Heart left ventricle (tissue), 16 donors: ENCODE measurements around the gene NT5DC4. TPM values are rescaled to one million over a fixed set of nuclear protein-coding genes. Genes with fewer than 3 reads are reported as not detected.

Experiments
- ATAC-seq, 4 donors: fragments of 200-7000 bp; cut with Tn5 transposase; one replicate each; pipeline ENCODE4 v1.9.1; 2020 to 2022; ENCODE audit warnings: moderate library complexity in 4 of 4, mild to moderate bottlenecking in 3 of 4, moderate number of reproducible peaks in 1 of 4
- DNase-seq, 5 donors: peaks; one replicate each; pipeline ENCODE4 v3.0.0-alpha.2; 2020
- H3K27ac ChIP-seq, 12 donors: fragments of 200-600 bp; sonication (generic) in 4 of 12; one replicate each; pipeline versions ENCODE4 v1.5.0 to v1.8.0; 2016 to 2022; ENCODE audit warnings: mild to moderate bottlenecking in 2 of 12
- H3K27me3 ChIP-seq, 9 donors: fragments of 200-600 bp; sonication (generic) in 2 of 9; one replicate each; pipeline versions ENCODE4 v1.5.1 to v1.8.0; 2016 to 2022; ENCODE audit warnings: mild to moderate bottlenecking in 3 of 9
- H3K36me3 ChIP-seq, 9 donors: fragments of 200-600 bp; sonication (generic) in 2 of 9; one replicate each; pipeline versions ENCODE4 v1.5.0 to v1.8.0; 2018 to 2022; ENCODE audit warnings: mild to moderate bottlenecking in 2 of 9
- H3K4me1 ChIP-seq, 12 donors: fragments of 200-600 bp; sonication (generic) in 4 of 12; one replicate each; pipeline versions ENCODE4 v1.5.0 to v1.8.0; 2016 to 2022; ENCODE audit warnings: mild to moderate bottlenecking in 3 of 12
- H3K4me3 ChIP-seq, 12 donors: fragments of 200-600 bp; sonication (generic) in 4 of 12; one replicate each; pipeline versions ENCODE4 v1.5.0 to v1.8.0; 2017 to 2022; ENCODE audit warnings: mild to moderate bottlenecking in 9 of 12, moderate library complexity in 4 of 12
- H3K9me3 ChIP-seq, 12 donors: fragments of 200-600 bp; sonication (generic) in 4 of 12; one replicate each; pipeline versions ENCODE4 v1.5.0 to v1.8.0; 2016 to 2022; ENCODE audit warnings: mild to moderate bottlenecking in 1 of 12
- POLR2A ChIP-seq, 2 donors: fragments of 450-650 bp; IDR thresholded peaks; one replicate each; pipeline ENCODE4 v1.6.1; 2017; ENCODE audit warnings: antibody characterized with exemption in 2 of 2, mild to moderate bottlenecking in 2 of 2, moderate library complexity in 2 of 2
- WGBS, 4 donors: extraction: QIAGEN DNeasy Blood & Tissue Kit in 2 of 4; methylation state at CpG; one replicate each; pipeline versions ENCODE4 v1.1.5 to v1.1.7; 2013 to 2018; 5-methylcytosine and 5-hydroxymethylcytosine counted together
- intact Hi-C, 10 donors: fragments of 100-400 bp; cut with DNase I; formaldehyde crosslinking; loops; one replicate each; pipeline versions ENCODE4 v1.11.1 to v1.14.2; 2022
- polyA plus RNA-seq, 2 donors: library from polyadenylated mRNA; stranded (reverse); fragments of 200-250 nt; gene quantifications; one replicate each; pipeline ENCODE4 v1.2.3, GENCODE V29; 2013
- total RNA-seq, 9 donors: library from RNA; depleted of rRNA in 2 of 9; stranded (reverse); fragments of >200 nt in 2 of 9; fragmentation: NEBNext Ultra II Directional in 3 of 9; extraction: Animal tissue kit (Norgen Biotek cat#: 25700) in 3 of 9; gene quantifications; one replicate each; pipeline versions ENCODE4 v1.1.0 to v1.2.4, GENCODE V29; 2016 to 2023
- TF ChIP-seq, protein P1 (sequence below), 12 donors: fragments of 200-600 bp; sonication (generic) in 4 of 12; IDR thresholded peaks; one replicate each; pipeline versions ENCODE4 v1.5.0 to v1.8.0; 2018 to 2022; ENCODE audit warnings: antibody characterized with exemption in 12 of 12, mild to moderate bottlenecking in 5 of 12
- donor health status: ischemic (EF 13 %, LVEDD 7.1; RV severe dilation, severe dysfunction).
- donor health status: healthy with polysubstance abuse.
- donor health status: DM: no; HTN: yes; CAD: no.
- donor health status: DM: no; HTN: no; CAD: no.
- donor health status: ischemic (EF 25% LVEDD 6.9; RV normal size, moderate dysfunction).
- donor health status: ischemic (EF 25% LVEDD 5.7; RV mildly dilated, moderate dysfunction).
- donor health status: healthy.
- donor health status: DM: yes; HTN: yes; CAD: no.
- donor health status: ischemic (EF 35%, LVEDD 5.7; RV mildly dilated, moderate dysfunction).
- donor health status: nonischemic (EF 11% LVEDD 7.7; RV severe dilation, severe dysfunction).
- donor health status: DM: yes; HTN: yes; CAD: no.
- donor health status: PGD.
- donor health status: ischemic (EF 29% LVEDD 5.4; RV normal size, mild dysfunction).
- donor health status: nonischemic (EF 23%, LVEDD 6.1; RV moderate dilation, normal function).

Gene NT5DC4
- total and polyA plus RNA-seq, 11 donors = 0.16 TPM; not detected in 10

DNA sequence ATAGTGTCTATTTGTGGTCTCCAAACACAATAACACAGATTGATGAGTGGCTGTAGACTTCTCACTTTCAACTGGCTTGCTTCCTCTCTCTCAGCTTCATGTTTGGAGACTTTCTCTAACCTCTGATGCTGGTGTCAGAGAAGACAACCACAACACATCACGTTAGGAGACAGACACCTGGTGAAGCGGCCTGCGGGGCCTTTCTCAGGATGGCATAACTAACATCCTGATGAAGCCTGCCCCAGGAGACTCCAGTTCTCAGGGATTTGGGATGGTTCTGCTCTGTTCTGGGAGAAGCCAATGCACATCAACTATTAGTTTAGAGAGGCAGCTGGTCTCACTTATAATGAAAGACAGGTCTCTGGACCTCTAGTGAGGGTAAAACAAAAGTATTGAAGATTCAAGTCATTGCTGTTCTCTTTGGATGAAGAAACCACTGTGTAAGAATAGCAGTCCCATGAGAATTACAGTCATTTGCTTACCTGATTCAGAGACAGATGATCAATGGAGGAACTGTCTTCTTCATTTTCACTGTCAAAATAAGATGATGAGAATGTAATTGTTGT is 61.5 kb downstream of the NT5DC4 start:
- ATAC-seq (no peak), DNase-seq (no peak)
- Histone ChIP-seq H3K27me3 (peaks cover 0 to 7% (median 0%) of the 10 kb centered on the region in 9 donors), H3K4me1 (peaks cover 0 to 20% (median 0%) of the 10 kb centered on the region in 12 donors), H3K27ac (no peak overlapping the region), H3K36me3 (no peaks in the 10 kb centered on the region), H3K4me3 (no peak overlapping the region), H3K9me3 (no peaks in the 10 kb centered on the region)
- TF ChIP-seq, protein P1, sequence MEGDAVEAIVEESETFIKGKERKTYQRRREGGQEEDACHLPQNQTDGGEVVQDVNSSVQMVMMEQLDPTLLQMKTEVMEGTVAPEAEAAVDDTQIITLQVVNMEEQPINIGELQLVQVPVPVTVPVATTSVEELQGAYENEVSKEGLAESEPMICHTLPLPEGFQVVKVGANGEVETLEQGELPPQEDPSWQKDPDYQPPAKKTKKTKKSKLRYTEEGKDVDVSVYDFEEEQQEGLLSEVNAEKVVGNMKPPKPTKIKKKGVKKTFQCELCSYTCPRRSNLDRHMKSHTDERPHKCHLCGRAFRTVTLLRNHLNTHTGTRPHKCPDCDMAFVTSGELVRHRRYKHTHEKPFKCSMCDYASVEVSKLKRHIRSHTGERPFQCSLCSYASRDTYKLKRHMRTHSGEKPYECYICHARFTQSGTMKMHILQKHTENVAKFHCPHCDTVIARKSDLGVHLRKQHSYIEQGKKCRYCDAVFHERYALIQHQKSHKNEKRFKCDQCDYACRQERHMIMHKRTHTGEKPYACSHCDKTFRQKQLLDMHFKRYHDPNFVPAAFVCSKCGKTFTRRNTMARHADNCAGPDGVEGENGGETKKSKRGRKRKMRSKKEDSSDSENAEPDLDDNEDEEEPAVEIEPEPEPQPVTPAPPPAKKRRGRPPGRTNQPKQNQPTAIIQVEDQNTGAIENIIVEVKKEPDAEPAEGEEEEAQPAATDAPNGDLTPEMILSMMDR (IDR thresholded peaks at IDR 0.05) = no peak
- TF ChIP-seq POLR2A (IDR thresholded peaks at IDR 0.05) = no peak
- WGBS, 4 donors = 79 to 100% (median 89%) methylated on average over 3 of the region's 3 CpGs
- intact Hi-C loops = no loop called here

DNA sequence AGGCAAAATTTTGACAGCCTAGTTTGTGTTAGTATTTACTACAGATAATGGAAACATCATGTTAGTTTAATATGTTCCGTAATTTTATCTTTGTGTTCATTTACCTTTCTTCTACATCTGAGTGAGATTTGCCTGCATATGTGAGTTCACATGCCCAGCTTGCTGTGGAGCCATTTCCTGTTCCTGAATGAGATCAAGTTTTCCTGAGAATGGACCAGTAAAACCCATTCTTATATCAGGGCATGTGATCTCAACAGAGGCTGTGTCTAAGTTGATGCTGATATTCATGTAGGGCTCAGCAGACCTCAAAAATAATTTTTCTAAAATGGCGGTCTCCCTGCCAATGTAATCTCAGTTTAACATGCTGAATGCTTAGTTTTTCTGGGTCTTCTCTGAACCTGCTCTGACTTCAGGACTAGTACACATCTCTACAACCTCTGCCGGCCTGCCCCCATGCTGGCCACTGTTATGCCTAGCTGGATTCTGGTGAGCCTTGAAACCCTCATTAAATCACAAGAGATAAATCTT is 62.4 kb downstream of the NT5DC4 start:
- DNase-seq (no peak), ATAC-seq (no peak)
- Histone ChIP-seq H3K36me3 (no peaks in the 10 kb centered on the region), H3K4me3 (no peak overlapping the region), H3K4me1 (peaks cover 0 to 29% (median 0%) of the 10 kb centered on the region in 12 donors), H3K27me3 (peaks cover 0 to 7% (median 0%) of the 10 kb centered on the region in 9 donors), H3K27ac (no peak overlapping the region), H3K9me3 (no peaks in the 10 kb centered on the region)
- no peak for TF ChIP-seq POLR2A (IDR thresholded peaks at IDR 0.05)
- TF ChIP-seq, protein P1 (IDR thresholded peaks at IDR 0.05) = no peak
- WGBS, 4 donors = 95 to 97% (median 96%) methylated on average over 3 of the region's 3 CpGs
- intact Hi-C loops = no loop called here

DNA sequence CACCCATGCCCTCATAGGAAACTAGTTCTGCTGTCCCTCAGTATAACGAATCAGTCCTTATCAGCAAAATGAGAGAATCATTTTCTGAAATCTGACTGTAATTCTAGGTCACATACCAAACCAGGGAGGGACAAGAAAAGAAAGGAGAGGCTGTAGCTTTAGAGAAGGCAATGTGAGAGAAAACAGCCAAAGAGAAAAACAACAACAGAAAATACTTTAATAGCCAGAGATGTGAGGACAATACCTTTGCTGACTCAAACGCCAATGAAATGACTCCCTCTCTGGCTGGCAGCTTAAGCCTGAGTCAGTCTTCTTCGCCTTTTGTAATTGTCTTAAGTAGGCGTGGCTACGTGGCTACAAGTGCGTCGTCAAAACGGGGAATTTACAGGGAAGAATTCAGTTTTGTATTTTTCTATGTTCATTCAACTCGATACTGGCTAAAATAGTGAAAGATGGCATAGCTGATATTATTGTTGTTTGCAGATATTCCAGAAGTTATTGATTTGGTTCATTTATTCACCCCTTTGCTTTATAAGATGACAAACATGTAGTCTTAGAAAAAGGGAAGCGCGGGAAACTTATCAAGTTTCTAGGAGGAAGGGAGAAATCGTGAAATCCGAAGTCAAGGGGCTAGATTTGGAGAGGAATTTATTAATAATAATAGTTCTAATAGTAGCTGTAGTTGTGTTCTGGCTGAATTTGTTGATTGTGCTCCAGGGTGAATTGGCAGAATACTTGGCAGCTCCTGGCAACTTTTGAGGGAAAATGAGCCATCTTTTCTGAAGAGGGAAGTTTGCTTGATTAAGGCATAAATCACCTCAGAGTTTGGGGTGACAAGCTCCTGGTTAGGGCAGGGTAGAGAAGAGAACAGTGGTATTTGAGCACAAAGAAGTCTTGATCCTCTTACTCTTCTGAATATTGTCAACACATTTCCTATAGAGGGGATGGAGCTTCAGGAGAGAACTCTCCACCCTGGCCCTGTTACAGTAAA is 63.7 kb downstream of the NT5DC4 start, which contains the start of gene IL1A:
Gene IL1A (minus strand): TSS at position 295 of the 991 bp plus-strand sequence. CDS start 723 bp downstream, outside the sequence.
- Histone ChIP-seq H3K36me3 (no peaks in the 10 kb centered on the region), H3K27ac (no peak within 1 kb of the TSS), H3K4me1 (peaks cover 0 to 35% (median 0%) of the 10 kb centered on the region in 12 donors), H3K27me3 (peaks cover 0 to 7% (median 0%) of the 10 kb centered on the region in 9 donors), H3K4me3 (no peak within 1 kb of the TSS), H3K9me3 (no peaks in the 10 kb centered on the region)
- 56 to 70% (median 66%) methylated on average over 13 of the region's 13 CpGs for WGBS, 4 donors
- ATAC-seq (no peak), DNase-seq (no peak)
- TF ChIP-seq, protein P1 (IDR thresholded peaks at IDR 0.05) = no peak
- no peak for TF ChIP-seq POLR2A (IDR thresholded peaks at IDR 0.05)
- intact Hi-C loops = no loop called here

DNA sequence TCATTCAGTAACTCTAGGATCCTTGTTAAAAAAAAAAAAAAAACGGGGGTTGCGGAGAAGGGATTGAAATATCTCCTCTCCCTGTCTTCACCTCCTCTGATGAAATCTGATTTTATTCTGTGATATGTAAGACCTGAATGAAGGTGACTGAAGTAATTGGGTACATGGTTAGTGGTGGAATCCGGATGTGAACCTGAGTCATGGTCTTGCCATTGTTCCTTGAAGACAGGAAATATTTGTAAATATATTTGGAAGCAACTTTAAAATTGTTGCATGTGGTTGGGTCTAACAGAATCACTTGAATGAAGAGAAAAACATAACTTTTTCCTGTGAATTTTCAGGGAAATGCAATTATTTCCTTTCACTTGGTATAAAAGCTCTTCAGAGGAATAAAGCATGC is 66.5 kb downstream of the NT5DC4 start:
- H3K4me1 ChIP-seq = peaks cover 0 to 35% (median 0%) of the 10 kb centered on the region in 12 donors
- H3K27ac ChIP-seq = no peak overlapping the region
- H3K27me3 ChIP-seq = peaks cover 0 to 7% (median 0%) of the 10 kb centered on the region in 9 donors
- TF ChIP-seq POLR2A (IDR thresholded peaks at IDR 0.05) = no peak
- TF ChIP-seq, protein P1 (IDR thresholded peaks at IDR 0.05) = no peak
- DNase-seq = no peak
- ATAC-seq = no peak
- H3K9me3 ChIP-seq = no peaks in the 10 kb centered on the region
- intact Hi-C loops = no loop called here
- WGBS, 4 donors = 69 to 76% (median 72%) methylated on average over 3 of the region's 3 CpGs
- H3K4me3 ChIP-seq = no peak overlapping the region
- no peaks in the 10 kb centered on the region for H3K36me3 ChIP-seq
